OCI-LY7 (cell line): ENCODE measurements around the gene PARD3B. TPM values are rescaled to one million over a fixed set of nuclear protein-coding genes. Genes with fewer than 3 reads are reported as not detected.

Experiments
- BruUV-seq: library from RNA; stranded (reverse); fragments of 400-500 nt; replicated peaks from 2 replicates; lab custom pipeline; 2021; lab: Mats Ljungman, UMichigan
- CTCF ChIA-PET: fragments of 300-600 bp; sonication (Branson Sonifier 250); formaldehyde crosslinking; loops from one replicate; lab custom pipeline; 2022; ENCODE audit warnings: antibody characterized with exemption; ENCODE audit not compliant: unreplicated experiment; lab: Charles Lee
- POLR2A ChIA-PET: fragments of 300-600 bp; sonication (Branson Sonifier 250); formaldehyde crosslinking; loops from one replicate; lab custom pipeline; 2022; ENCODE audit warnings: antibody characterized with exemption; lab: Charles Lee
- DNase-seq: peaks from one replicate; pipeline ENCODE4 v3.0.0-alpha.2; 2015; ENCODE audit warnings: low spot score
- H2AFZ ChIP-seq: fragments of 200-600 bp; sonication (generic), shearing (Covaris generic); 2 replicates; pipeline ENCODE4 v1.6.1; 2014; ENCODE audit warnings: mild to moderate bottlenecking, antibody characterized with exemption, low read length, moderate library complexity
- H3K27ac ChIP-seq: fragments of 200-600 bp; sonication (generic); 2 replicates; pipeline ENCODE4 v1.5.1; 2014; ENCODE audit warnings: mixed run types, low read depth, mild to moderate bottlenecking, moderate library complexity, low read length, inconsistent platforms; ENCODE audit not compliant: poor library complexity, severe bottlenecking
- H3K36me3 ChIP-seq: fragments of 200-600 bp; sonication (generic); 2 replicates; pipeline ENCODE4 v1.6.1; 2014; ENCODE audit warnings: mild to moderate bottlenecking, antibody characterized with exemption, low read length, moderate library complexity, mixed read lengths; ENCODE audit not compliant: insufficient read depth
- H3K4me1 ChIP-seq: fragments of 200-600 bp; sonication (generic); 2 replicates; pipeline ENCODE4 v1.5.1; 2014; ENCODE audit warnings: mild to moderate bottlenecking, low read length; ENCODE audit not compliant: insufficient read depth, poor library complexity, severe bottlenecking
- H3K4me2 ChIP-seq: fragments of 200-600 bp; sonication (generic); 2 replicates; pipeline ENCODE4 v1.6.1; 2014; ENCODE audit warnings: mild to moderate bottlenecking, low read length
- H3K4me3 ChIP-seq: fragments of 200-600 bp; sonication (generic); 2 replicates; pipeline ENCODE4 v1.5.1; 2014; ENCODE audit warnings: mild to moderate bottlenecking, low read depth, low read length; ENCODE audit not compliant: poor library complexity, severe bottlenecking
- H3K79me2 ChIP-seq: fragments of 200-600 bp; sonication (generic); 2 replicates; pipeline ENCODE4 v1.6.1; 2016; ENCODE audit warnings: low read depth, mild to moderate bottlenecking, low read length, moderate library complexity, mixed read lengths; ENCODE audit not compliant: insufficient read depth
- H3K9me2 ChIP-seq: fragments of 200-600 bp; sonication (generic); 2 replicates; pipeline ENCODE4 v1.6.1; 2016; ENCODE audit warnings: mild to moderate bottlenecking, low read length, mixed read lengths; ENCODE audit not compliant: insufficient read depth
- H3K9me3 ChIP-seq: fragments of 200-600 bp; sonication (generic); 2 replicates; pipeline ENCODE4 v1.6.1; 2014; ENCODE audit warnings: mild to moderate bottlenecking, mixed run types, low read length, mixed read lengths
- H4K20me1 ChIP-seq: fragments of 200-600 bp; sonication (generic); 2 replicates; pipeline ENCODE4 v1.6.1; 2014; ENCODE audit warnings: mild to moderate bottlenecking, antibody characterized with exemption, low read length, moderate library complexity, mixed read lengths; ENCODE audit not compliant: insufficient read depth
- EZH2phosphoT487 ChIP-seq: fragments of 200-600 bp; sonication (generic); IDR thresholded peaks from 2 replicates; pipeline ENCODE4 v1.6.1; 2018; ENCODE audit warnings: low read depth, borderline replicate concordance, mild to moderate bottlenecking, mixed run types, antibody characterized with exemption, low read length, moderate library complexity, mixed read lengths
- intact Hi-C: fragments of 100-400 bp; cut with micrococcal nuclease; formaldehyde crosslinking; loops from one replicate; pipeline ENCODE4 v1.10.0; 2022; ENCODE audit not compliant: unreplicated experiment
- total RNA-seq, 2 experiments: library from RNA; depleted of rRNA in 1 of 2; stranded (reverse); fragments of >200 nt in 1 of 2; shearing (Covaris generic) in 1 of 2; gene quantifications; 2 replicates each; pipeline ENCODE4 v1.2.3, GENCODE V29; 2014 to 2022
- TF ChIP-seq, protein P1 (sequence below): fragments of 200-600 bp; sonication (generic); conservative IDR thresholded peaks from 2 replicates; pipeline ENCODE4 v1.5.1; 2014; ENCODE audit warnings: mild to moderate bottlenecking, antibody characterized with exemption, low read length, moderate library complexity, mixed read lengths

PARD3B gene
- total RNA-seq, 2 experiments from 2014 or later, result not detected

DNA sequence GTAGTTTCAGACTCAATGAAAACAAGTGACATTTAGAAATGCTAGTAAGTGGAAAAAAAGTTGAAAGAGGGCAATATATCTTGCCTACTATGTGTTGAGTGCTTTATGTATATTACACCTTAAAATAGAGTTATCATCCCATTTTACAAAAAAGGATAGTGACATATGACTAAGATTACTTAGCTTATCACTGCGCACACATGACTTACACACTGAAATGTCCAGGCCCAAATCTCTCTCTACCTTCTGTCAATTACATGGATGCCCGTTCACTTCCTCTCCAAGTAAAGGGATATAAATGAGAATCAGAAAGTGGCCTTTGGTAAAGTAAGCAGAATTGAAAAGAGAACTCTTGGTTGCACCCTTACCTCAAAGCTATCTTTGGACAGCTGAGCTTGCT lies 3.6 kb upstream of the PARD3B start:
- Histone ChIP-seq H2AFZ (no peak overlapping the region), H3K27ac (no peak overlapping the region), H3K4me3 (no peak overlapping the region), H3K79me2 (no peaks in the 10 kb centered on the region), H3K4me1 (no peaks in the 10 kb centered on the region), H3K4me2 (no peak overlapping the region), H3K36me3 (no peaks in the 10 kb centered on the region), H3K9me3 (no peaks in the 10 kb centered on the region), H3K9me2 (no peaks in the 10 kb centered on the region), H4K20me1 (no peaks in the 10 kb centered on the region)
- POLR2A ChIA-PET, result interaction anchor here (0.7 to 0.8 kb wide), 2 partner anchors 31 to 1373 kb away, joined by 3 read pairs; no protein-coding TSS in a partner anchor
- intact Hi-C loops, result no loop called here
- CTCF ChIA-PET, result no interaction called here
- TF ChIP-seq, protein P1, sequence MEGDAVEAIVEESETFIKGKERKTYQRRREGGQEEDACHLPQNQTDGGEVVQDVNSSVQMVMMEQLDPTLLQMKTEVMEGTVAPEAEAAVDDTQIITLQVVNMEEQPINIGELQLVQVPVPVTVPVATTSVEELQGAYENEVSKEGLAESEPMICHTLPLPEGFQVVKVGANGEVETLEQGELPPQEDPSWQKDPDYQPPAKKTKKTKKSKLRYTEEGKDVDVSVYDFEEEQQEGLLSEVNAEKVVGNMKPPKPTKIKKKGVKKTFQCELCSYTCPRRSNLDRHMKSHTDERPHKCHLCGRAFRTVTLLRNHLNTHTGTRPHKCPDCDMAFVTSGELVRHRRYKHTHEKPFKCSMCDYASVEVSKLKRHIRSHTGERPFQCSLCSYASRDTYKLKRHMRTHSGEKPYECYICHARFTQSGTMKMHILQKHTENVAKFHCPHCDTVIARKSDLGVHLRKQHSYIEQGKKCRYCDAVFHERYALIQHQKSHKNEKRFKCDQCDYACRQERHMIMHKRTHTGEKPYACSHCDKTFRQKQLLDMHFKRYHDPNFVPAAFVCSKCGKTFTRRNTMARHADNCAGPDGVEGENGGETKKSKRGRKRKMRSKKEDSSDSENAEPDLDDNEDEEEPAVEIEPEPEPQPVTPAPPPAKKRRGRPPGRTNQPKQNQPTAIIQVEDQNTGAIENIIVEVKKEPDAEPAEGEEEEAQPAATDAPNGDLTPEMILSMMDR, result no peak
- TF ChIP-seq EZH2phosphoT487, result no peak
- BruUV-seq, result no TSS peak
- DNase-seq, result no peak

DNA sequence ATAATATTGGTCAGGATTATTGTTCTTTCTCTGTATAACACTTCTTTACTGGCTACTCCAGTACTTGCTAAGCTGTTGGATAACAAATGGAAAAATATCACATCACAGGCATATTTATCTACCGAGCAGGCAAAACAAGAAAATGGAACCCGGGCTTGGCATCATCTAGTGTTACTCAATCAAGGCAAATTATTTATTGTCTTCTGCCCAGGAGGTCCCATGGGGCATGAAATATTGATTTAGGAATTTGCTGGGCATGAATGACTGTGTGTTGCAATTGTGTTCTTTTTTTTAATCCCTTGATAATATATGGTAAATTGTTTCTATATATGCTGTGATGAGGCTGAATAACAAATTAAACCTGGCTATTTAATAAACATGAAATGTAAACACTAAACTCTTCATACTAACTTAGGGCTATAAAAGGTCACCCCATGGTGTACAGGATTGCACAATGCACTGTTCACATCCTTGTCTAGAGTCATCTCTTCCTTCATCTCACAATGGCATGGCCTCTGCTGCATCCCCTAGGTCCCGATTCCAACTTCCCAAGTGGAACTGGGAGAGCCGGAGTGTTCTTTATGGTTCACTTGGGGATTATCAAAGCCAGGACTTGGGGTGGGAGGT lies 2.2 kb upstream of the PARD3B start:
- H4K20me1 ChIP-seq, result no peaks in the 10 kb centered on the region
- TF ChIP-seq EZH2phosphoT487, result no peak
- TF ChIP-seq, protein P1, result no peak
- no peak overlapping the region for H3K4me3 ChIP-seq
- intact Hi-C loops, result no loop called here
- ChIA-PET CTCF (no interaction called here), POLR2A (no interaction called here)
- H2AFZ ChIP-seq, result no peak overlapping the region
- H3K79me2 ChIP-seq, result no peaks in the 10 kb centered on the region
- H3K36me3 ChIP-seq, result no peaks in the 10 kb centered on the region
- H3K9me3 ChIP-seq, result no peaks in the 10 kb centered on the region
- H3K27ac ChIP-seq, result no peak overlapping the region
- H3K4me1 ChIP-seq, result no peaks in the 10 kb centered on the region
- DNase-seq, result no peak
- H3K4me2 ChIP-seq, result no peak overlapping the region
- BruUV-seq, result no TSS peak
- no peaks in the 10 kb centered on the region for H3K9me2 ChIP-seq
